Measurements from ENCODE around the gene OR10D3. TPM values are rescaled to one million over a fixed set of nuclear protein-coding genes. Genes with fewer than 3 reads are reported as not detected.

Gene OR10D3
- total RNA-seq, 6 donors from 2014 or later = not detected

DNA sequence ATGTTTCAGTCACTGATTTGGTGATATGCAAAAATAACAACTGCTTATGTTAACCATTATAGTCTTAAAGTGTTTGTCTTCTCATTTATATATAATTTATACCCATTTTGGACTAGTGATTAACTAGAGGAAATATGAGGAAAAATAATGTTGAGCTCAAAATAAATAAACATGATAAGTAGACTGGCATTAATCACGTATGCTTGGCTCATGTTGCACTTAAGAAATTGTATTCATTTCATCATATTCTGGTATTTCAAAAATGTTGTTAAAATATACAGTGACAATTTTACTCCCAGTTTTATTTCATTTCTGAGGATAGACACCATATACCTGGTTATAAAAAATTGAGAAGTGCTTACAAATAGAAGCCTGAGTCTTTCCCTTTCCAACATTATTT lies 3.8 kb upstream of the OR10D3 start:
- WGBS, 2 donors = 15 to 19% methylated on average over 1 of the region's 1 CpG
- Histone ChIP-seq H3K36me3 (no peaks in the 10 kb centered on the region), H3K27ac (no peak overlapping the region), H3K4me3 (no peak overlapping the region), H3K9me3 (no peaks in the 10 kb centered on the region), H3K4me1 (no peaks in the 10 kb centered on the region), H3K27me3 (no peaks in the 10 kb centered on the region)
- no peak for TF ChIP-seq EP300 (IDR thresholded peaks at IDR 0.05)
- TF ChIP-seq POLR2AphosphoS5 (IDR thresholded peaks at IDR 0.05) = no peak
- TF ChIP-seq CTCF (IDR thresholded peaks at IDR 0.05) = no peak
- TF ChIP-seq POLR2A (IDR thresholded peaks at IDR 0.05) = no peak
- DNase-seq = no peak
- no peak for ATAC-seq (ENCODE audit: low FRiP score in 2 of 2)

GRCh38 chr11:124190298-124191139 lies 7.4 kb downstream of the OR10D3 start:
- no peaks in the 10 kb centered on the region for H3K4me1 ChIP-seq
- H3K9me3 ChIP-seq = no peaks in the 10 kb centered on the region
- H3K36me3 ChIP-seq = no peaks in the 10 kb centered on the region
- DNase-seq (no peak), ATAC-seq (ENCODE audit: low FRiP score in 2 of 2) (no peak)
- no peaks in the 10 kb centered on the region for H3K27me3 ChIP-seq
- TF ChIP-seq POLR2A (IDR thresholded peaks at IDR 0.05) (no peak), EP300 (IDR thresholded peaks at IDR 0.05) (no peak), CTCF (IDR thresholded peaks at IDR 0.05) (no peak), POLR2AphosphoS5 (IDR thresholded peaks at IDR 0.05) (no peak)
- H3K27ac ChIP-seq = no peak overlapping the region
- no peak overlapping the region for H3K4me3 ChIP-seq
- 71 to 78% methylated on average over 2 of the region's 2 CpGs for WGBS, 2 donors

DNA sequence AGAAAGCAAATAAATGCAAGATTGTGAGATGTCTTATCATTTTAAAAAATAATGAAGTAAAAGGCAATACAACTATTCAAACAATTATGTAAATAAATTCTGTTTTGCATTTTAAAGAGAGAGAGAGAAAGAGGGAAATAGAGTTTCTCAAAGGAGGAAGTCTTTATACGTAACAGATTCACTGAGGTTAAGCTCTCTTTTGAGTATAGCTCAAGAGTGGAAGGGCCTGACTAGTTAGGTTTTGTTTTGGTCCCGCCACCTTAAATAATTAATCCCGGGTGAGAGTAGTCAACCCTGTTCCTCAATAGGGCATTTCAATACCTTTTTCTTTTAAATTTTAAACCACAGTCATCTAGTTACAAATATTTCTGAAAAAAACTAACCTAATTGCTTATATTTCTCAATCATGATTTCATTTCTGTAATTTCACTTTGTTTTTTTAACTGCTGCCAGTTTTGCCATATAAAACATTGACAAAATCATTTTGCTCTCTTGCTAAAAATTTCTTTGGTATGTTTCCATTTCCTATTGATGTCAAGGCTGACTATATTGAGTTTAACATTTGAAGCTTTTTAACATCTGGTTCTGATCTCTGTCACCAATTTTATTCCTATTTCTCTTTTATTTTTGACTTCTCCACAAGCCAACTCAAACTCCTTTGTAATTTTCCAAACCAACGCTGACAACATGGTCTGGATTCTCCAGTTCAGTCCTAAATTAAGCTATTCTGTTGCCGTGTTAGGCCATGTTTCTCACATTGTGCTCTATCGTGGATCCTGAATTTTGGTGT lies 10.3 kb downstream of the OR10D3 start:
- H3K27me3 ChIP-seq = no peaks in the 10 kb centered on the region
- H3K4me3 ChIP-seq = no peak overlapping the region
- TF ChIP-seq EP300 (IDR thresholded peaks at IDR 0.05) = no peak
- TF ChIP-seq POLR2AphosphoS5 (IDR thresholded peaks at IDR 0.05) = no peak
- no peak for TF ChIP-seq CTCF (IDR thresholded peaks at IDR 0.05)
- no peak for TF ChIP-seq POLR2A (IDR thresholded peaks at IDR 0.05)
- no peaks in the 10 kb centered on the region for H3K36me3 ChIP-seq
- ATAC-seq (ENCODE audit: low FRiP score in 2 of 2) (peak in 1 of 2 donors; percentile 42), DNase-seq (no peak)
- no peaks in the 10 kb centered on the region for H3K4me1 ChIP-seq
- WGBS, 2 donors = 50 to 60% methylated on average over 6 of the region's 6 CpGs
- H3K9me3 ChIP-seq = no peaks in the 10 kb centered on the region
- H3K27ac ChIP-seq = no peak overlapping the region

GRCh38 chr11:124194293-124195188 lies 11.4 kb downstream of the OR10D3 start:
- Histone ChIP-seq H3K36me3 (no peaks in the 10 kb centered on the region), H3K4me3 (no peak overlapping the region), H3K4me1 (no peaks in the 10 kb centered on the region), H3K27me3 (no peaks in the 10 kb centered on the region), H3K9me3 (no peaks in the 10 kb centered on the region), H3K27ac (peak overlapping the region in 1 of 4 donors; percentile 42)
- no peak for DNase-seq
- 71 to 76% methylated on average over 6 of the region's 6 CpGs for WGBS, 2 donors
- no peak for TF ChIP-seq POLR2A (IDR thresholded peaks at IDR 0.05)
- no peak for TF ChIP-seq EP300 (IDR thresholded peaks at IDR 0.05)
- TF ChIP-seq CTCF (IDR thresholded peaks at IDR 0.05) = no peak
- no peak for TF ChIP-seq POLR2AphosphoS5 (IDR thresholded peaks at IDR 0.05)
- ATAC-seq (ENCODE audit: low FRiP score in 2 of 2) = peak; percentile 34 to 58

Measured in upper lobe of left lung (tissue), 6 donors.